Activated CD8-positive, alpha-beta memory T cell treated with anti-CD3 and anti-CD28 coated beads, Interleukin-2, amount 50 U/mL, for 48 hours (primary cell): ENCODE measurements around the gene CDH4.

Source experiments
- DNase-seq: peaks from one replicate; pipeline ENCODE4 v3.0.0-alpha.2; 2020

CDH4 gene

GRCh38 chr20:61499859-61500554, 247.9 kb downstream of the CDH4 start:
- no peak for DNase-seq

GRCh38 chr20:61500791-61501321, 248.8 kb downstream of the CDH4 start:
- no peak for DNase-seq

- no peak for DNase-seq
Measured at GRCh38 chr20:61502433-61502832, 250.4 kb downstream of the CDH4 start.

- no peak for DNase-seq
Measured at GRCh38 chr20:61503106-61503505, 251.0 kb downstream of the CDH4 start.

GRCh38 chr20:61505508-61505907, 253.4 kb downstream of the CDH4 start:
- no peak for DNase-seq

GRCh38 chr20:61507778-61508177, 255.7 kb downstream of the CDH4 start:
- no peak for DNase-seq

GRCh38 chr20:61508301-61509096, 256.4 kb downstream of the CDH4 start:
- no peak for DNase-seq

- DNase-seq, result no peak
Measured at GRCh38 chr20:61510778-61511330, 258.8 kb downstream of the CDH4 start.

GRCh38 chr20:61512475-61512874, 260.4 kb downstream of the CDH4 start:
- no peak for DNase-seq

GRCh38 chr20:61513124-61514017, 261.3 kb downstream of the CDH4 start:
- no peak for DNase-seq

- no peak for DNase-seq
Measured at GRCh38 chr20:61514018-61514365, 261.9 kb downstream of the CDH4 start.

- DNase-seq, result no peak
Measured at GRCh38 chr20:61514396-61514795, 262.3 kb downstream of the CDH4 start.

- no peak for DNase-seq
Measured at GRCh38 chr20:61514805-61515505, 262.9 kb downstream of the CDH4 start.

- no peak for DNase-seq
Measured at GRCh38 chr20:61515922-61516321, 263.9 kb downstream of the CDH4 start.

- DNase-seq, result no peak
Measured at GRCh38 chr20:61516346-61517208, 264.5 kb downstream of the CDH4 start.

GRCh38 chr20:61517419-61517818, 265.4 kb downstream of the CDH4 start:
- DNase-seq, result no peak

- DNase-seq, result no peak
Measured at GRCh38 chr20:61518424-61518951, 266.4 kb downstream of the CDH4 start.

- no peak for DNase-seq
Measured at GRCh38 chr20:61519488-61519887, 267.4 kb downstream of the CDH4 start.

- DNase-seq, result no peak
Measured at GRCh38 chr20:61520076-61520892, 268.2 kb downstream of the CDH4 start.

- DNase-seq, result no peak
Measured at GRCh38 chr20:61520893-61521460, 268.9 kb downstream of the CDH4 start.
